ENCODE data around the gene CNNM3.
A peak's percentile ranks its signal among the peaks of the same experiment; 100 is the strongest.

The CNNM3 gene

GRCh38 chr2:96866986-96867755 lies 51.1 kb downstream of the CNNM3 start:
- DNase-seq: no peak

GRCh38 chr2:96867756-96868554 lies 51.9 kb downstream of the CNNM3 start:
- DNase-seq: peak; percentile 47

GRCh38 chr2:96868555-96869280 lies 52.6 kb downstream of the CNNM3 start:
- peak; percentile 92 for DNase-seq

GRCh38 chr2:96869281-96869821 lies 53.3 kb downstream of the CNNM3 start:
- DNase-seq: no peak

GRCh38 chr2:96869822-96870625 lies 54.0 kb downstream of the CNNM3 start, which contains the start of gene SEMA4C:
TSS of gene SEMA4C (minus strand) at chr2:96870080. CDS start at chr2:96867886, 2,194 bp downstream.
- peak; percentile 65 for DNase-seq

- peak; percentile 78 for DNase-seq
These were observed 54.7 kb downstream of the CNNM3 start for GRCh38 chr2:96870626-96871255.

GRCh38 chr2:96872591-96873349 lies 56.7 kb downstream of the CNNM3 start:
- DNase-seq: no peak

GRCh38 chr2:96873651-96874096 lies 57.6 kb downstream of the CNNM3 start:
- DNase-seq: no peak

- DNase-seq: no peak
These were observed 58.2 kb downstream of the CNNM3 start for GRCh38 chr2:96874198-96874831.

GRCh38 chr2:96875498-96876268 lies 59.6 kb downstream of the CNNM3 start:
- DNase-seq: no peak

GRCh38 chr2:96876269-96877041 lies 60.4 kb downstream of the CNNM3 start:
- DNase-seq: no peak

GRCh38 chr2:96877042-96877451 lies 61.0 kb downstream of the CNNM3 start:
- DNase-seq: no peak

- DNase-seq: peak; percentile 60
These were observed 61.6 kb downstream of the CNNM3 start for GRCh38 chr2:96877631-96878092.

GRCh38 chr2:96878171-96878570 lies 62.1 kb downstream of the CNNM3 start:
- no peak for DNase-seq

GRCh38 chr2:96878796-96879544 lies 62.9 kb downstream of the CNNM3 start:
- no peak for DNase-seq

- no peak for DNase-seq
These were observed 63.5 kb downstream of the CNNM3 start for GRCh38 chr2:96879545-96880040.

GRCh38 chr2:96880891-96881273 lies 64.8 kb downstream of the CNNM3 start:
- no peak for DNase-seq

Measured in hematopoietic multipotent progenitor cell treated with erythropoietin and hydrocortisone succinate and interleukin-3 and kit ligand, for 4 days (in vitro differentiated cells).